ENCODE measurements around the gene CPEB1.

The CPEB1 gene

GRCh38 chr15:82551646-82552247 is 95.4 kb downstream of the CPEB1 start:
- TF ChIP-seq, protein P1, sequence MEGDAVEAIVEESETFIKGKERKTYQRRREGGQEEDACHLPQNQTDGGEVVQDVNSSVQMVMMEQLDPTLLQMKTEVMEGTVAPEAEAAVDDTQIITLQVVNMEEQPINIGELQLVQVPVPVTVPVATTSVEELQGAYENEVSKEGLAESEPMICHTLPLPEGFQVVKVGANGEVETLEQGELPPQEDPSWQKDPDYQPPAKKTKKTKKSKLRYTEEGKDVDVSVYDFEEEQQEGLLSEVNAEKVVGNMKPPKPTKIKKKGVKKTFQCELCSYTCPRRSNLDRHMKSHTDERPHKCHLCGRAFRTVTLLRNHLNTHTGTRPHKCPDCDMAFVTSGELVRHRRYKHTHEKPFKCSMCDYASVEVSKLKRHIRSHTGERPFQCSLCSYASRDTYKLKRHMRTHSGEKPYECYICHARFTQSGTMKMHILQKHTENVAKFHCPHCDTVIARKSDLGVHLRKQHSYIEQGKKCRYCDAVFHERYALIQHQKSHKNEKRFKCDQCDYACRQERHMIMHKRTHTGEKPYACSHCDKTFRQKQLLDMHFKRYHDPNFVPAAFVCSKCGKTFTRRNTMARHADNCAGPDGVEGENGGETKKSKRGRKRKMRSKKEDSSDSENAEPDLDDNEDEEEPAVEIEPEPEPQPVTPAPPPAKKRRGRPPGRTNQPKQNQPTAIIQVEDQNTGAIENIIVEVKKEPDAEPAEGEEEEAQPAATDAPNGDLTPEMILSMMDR (IDR thresholded peaks at IDR 0.05; ENCODE audit: low read depth, low read length) = no peak
- no peak for DNase-seq (ENCODE audit: extremely low read depth, low read depth)

GRCh38 chr15:82549199-82549665 is 97.9 kb downstream of the CPEB1 start:
- TF ChIP-seq, protein P1 (IDR thresholded peaks at IDR 0.05; ENCODE audit: low read depth, low read length) = no peak
- no peak for DNase-seq (ENCODE audit: extremely low read depth, low read depth)

DNA sequence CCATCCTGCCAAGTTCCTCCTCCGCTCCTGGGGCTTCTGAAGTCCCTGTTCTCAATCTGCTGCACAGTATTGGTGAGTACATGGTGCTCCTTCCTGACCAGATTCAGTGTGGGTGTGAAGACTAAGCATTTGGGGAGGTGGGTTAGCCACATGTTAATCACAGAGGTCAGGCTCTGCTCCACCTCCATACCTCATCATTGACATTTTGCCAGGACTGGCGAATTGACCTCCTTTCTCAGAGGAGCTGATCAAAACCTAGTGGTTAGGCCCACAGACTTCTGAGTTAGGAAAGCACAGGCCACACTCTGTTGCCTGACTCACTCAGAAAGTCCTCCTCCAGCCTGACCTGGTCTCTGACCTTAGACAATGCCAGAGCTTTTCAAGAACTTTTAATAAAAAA is 98.5 kb downstream of the CPEB1 start:
- TF ChIP-seq, protein P1 (IDR thresholded peaks at IDR 0.05; ENCODE audit: low read depth, low read length) = no peak
- no peak for DNase-seq (ENCODE audit: extremely low read depth, low read depth)

- TF ChIP-seq, protein P1 (IDR thresholded peaks at IDR 0.05; ENCODE audit: low read depth, low read length) = no peak
- DNase-seq (ENCODE audit: extremely low read depth, low read depth) = no peak
Measured at GRCh38 chr15:82545478-82545877, 101.7 kb downstream of the CPEB1 start.

- no peak for DNase-seq (ENCODE audit: extremely low read depth, low read depth)
- TF ChIP-seq, protein P1 (IDR thresholded peaks at IDR 0.05; ENCODE audit: low read depth, low read length) = no peak
Measured at GRCh38 chr15:82545002-82545401, 102.2 kb downstream of the CPEB1 start.

GRCh38 chr15:82544431-82544830 is 102.7 kb downstream of the CPEB1 start:
- no peak for DNase-seq (ENCODE audit: extremely low read depth, low read depth)
- TF ChIP-seq, protein P1 (IDR thresholded peaks at IDR 0.05; ENCODE audit: low read depth, low read length) = no peak

DNA sequence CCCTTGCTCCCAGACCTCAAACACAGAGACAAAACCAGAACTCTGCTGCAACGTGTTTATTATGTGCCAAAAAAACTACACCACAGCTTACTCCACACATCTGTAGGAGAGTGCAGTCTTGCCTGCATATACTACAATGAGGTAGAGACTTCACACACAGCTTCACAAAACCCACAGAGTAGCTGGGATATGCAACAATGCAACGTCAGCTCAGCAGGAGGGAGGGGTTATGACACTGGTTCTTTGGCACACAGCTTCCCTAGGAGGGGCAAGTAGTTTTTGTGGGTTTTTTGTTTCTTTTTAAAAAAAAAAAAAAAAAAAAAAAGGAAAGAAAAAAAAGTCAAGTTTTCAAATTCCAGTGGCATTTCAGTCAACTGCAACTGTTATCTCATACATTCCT is 104.0 kb downstream of the CPEB1 start:
- TF ChIP-seq, protein P1 (IDR thresholded peaks at IDR 0.05; ENCODE audit: low read depth, low read length) = no peak
- no peak for DNase-seq (ENCODE audit: extremely low read depth, low read depth)
